HEK293 (cell line): ENCODE data around the gene MAP3K8.

Source experiments
- CTCF ChIA-PET: fragments of 350-600 bp; formaldehyde crosslinking; extraction: SDS; loops from one replicate; lab custom pipeline; 2021; ENCODE audit warnings: antibody characterized with exemption; lab: Yijun Ruan, JAX
- POLR2A ChIA-PET: fragments of 300-600 bp; formaldehyde crosslinking; extraction: SDS; loops from one replicate; lab custom pipeline; 2020; ENCODE audit warnings: antibody characterized with exemption, inconsistent platforms; lab: Yijun Ruan, JAX
- H3K27ac ChIP-seq: fragments of 200-500 bp; sonication (Bioruptor generic); 2 replicates; pipeline ENCODE4 v1.5.1; 2014; ENCODE audit warnings: low read depth, low read length, control low read depth, inconsistent platforms; ENCODE audit errors: extremely low read depth
- H3K36me3 ChIP-seq, 2 experiments: fragments of 200-500 bp in 1 of 2; sonication (Bioruptor generic) in 1 of 2; 1 replicate in 1 of 2; 2 replicates in 1 of 2; pipeline ENCODE4 v1.5.1; 2014 to 2017; ENCODE audit warnings: inconsistent platforms in 2 of 2, low read length in 2 of 2; ENCODE audit not compliant: control insufficient read depth in 2 of 2, insufficient read depth in 1 of 2
- H3K4me1 ChIP-seq: fragments of 200-500 bp; sonication (Bioruptor generic); 2 replicates; pipeline ENCODE4 v1.5.1; 2014; ENCODE audit warnings: mild to moderate bottlenecking, low read length, inconsistent platforms; ENCODE audit not compliant: control insufficient read depth, insufficient read depth
- H3K4me3 ChIP-seq: 2 replicates; pipeline ENCODE4 v1.5.1; 2011; ENCODE audit warnings: low read depth, mild to moderate bottlenecking, control low read depth, low read length, moderate library complexity
- H3K9me3 ChIP-seq: fragments of 200-500 bp; sonication (Bioruptor generic); 2 replicates; pipeline ENCODE4 v1.5.1; 2014; ENCODE audit warnings: low read depth, low read length, inconsistent platforms; ENCODE audit not compliant: control insufficient read depth, insufficient read depth
- EGR2 ChIP-seq: fragments of 450-650 bp; formaldehyde crosslinking; IDR thresholded peaks from 2 replicates; pipeline ENCODE4 v1.5.1; 2016; ENCODE audit warnings: low read depth, missing biosample characterization, missing genetic modification characterization
- IKZF3 ChIP-seq: fragments of 450-650 bp; IDR thresholded peaks from 2 replicates; pipeline ENCODE4 v1.5.0; 2018; ENCODE audit warnings: missing biosample characterization, mild to moderate bottlenecking, missing genetic modification characterization, moderate library complexity
- INSM2 ChIP-seq: fragments of 450-650 bp; formaldehyde crosslinking; IDR thresholded peaks from 2 replicates; pipeline ENCODE4 v1.5.1; 2016; ENCODE audit warnings: missing biosample characterization, missing genetic modification characterization
- KLF1 ChIP-seq: fragments of 450-650 bp; formaldehyde crosslinking; IDR thresholded peaks from 2 replicates; pipeline ENCODE4 v1.5.1; 2016; ENCODE audit warnings: missing biosample characterization, missing genetic modification characterization
- KLF8 ChIP-seq: fragments of 450-650 bp; formaldehyde crosslinking; IDR thresholded peaks from 2 replicates; pipeline ENCODE4 v1.5.1; 2016; ENCODE audit warnings: missing biosample characterization, missing genetic modification characterization
- KLF9 ChIP-seq: fragments of 450-650 bp; formaldehyde crosslinking; IDR thresholded peaks from 2 replicates; pipeline ENCODE4 v1.5.1; 2016; ENCODE audit warnings: missing biosample characterization, missing genetic modification characterization, low read depth
- OVOL3 ChIP-seq: fragments of 450-650 bp; formaldehyde crosslinking; IDR thresholded peaks from 2 replicates; pipeline ENCODE4 v1.5.1; 2016; ENCODE audit warnings: missing biosample characterization, missing genetic modification characterization
- PRDM6 ChIP-seq: fragments of 450-650 bp; formaldehyde crosslinking; IDR thresholded peaks from 2 replicates; pipeline ENCODE4 v1.5.1; 2017; ENCODE audit warnings: missing biosample characterization, missing genetic modification characterization
- SP7 ChIP-seq: fragments of 450-650 bp; formaldehyde crosslinking; IDR thresholded peaks from 2 replicates; pipeline ENCODE4 v1.5.1; 2016; ENCODE audit warnings: missing biosample characterization, missing genetic modification characterization
- TCF7L2 ChIP-seq: IDR thresholded peaks from 2 replicates; pipeline ENCODE4 v1.6.1; 2011; ENCODE audit warnings: low read depth, mild to moderate bottlenecking, inconsistent platforms, low read length, moderate library complexity, borderline replicate concordance
- TRIM28 ChIP-seq: IDR thresholded peaks from 2 replicates; pipeline ENCODE4 v1.6.1; 2011; ENCODE audit warnings: low read length, control low read depth, borderline replicate concordance
- ZBTB17 ChIP-seq: fragments of 450-650 bp; formaldehyde crosslinking; IDR thresholded peaks from 2 replicates; pipeline ENCODE4 v1.5.1; 2016; ENCODE audit warnings: missing biosample characterization, missing genetic modification characterization
- ZBTB7A ChIP-seq: fragments of 450-650 bp; formaldehyde crosslinking; IDR thresholded peaks from 2 replicates; pipeline ENCODE4 v1.5.1; 2016; ENCODE audit warnings: low read depth, missing biosample characterization, missing genetic modification characterization
- ZNF10 ChIP-seq: fragments of 450-650 bp; formaldehyde crosslinking; IDR thresholded peaks from 2 replicates; pipeline ENCODE4 v1.5.1; 2017; ENCODE audit warnings: missing biosample characterization, missing genetic modification characterization
- ZNF146 ChIP-seq: fragments of 450-650 bp; formaldehyde crosslinking; IDR thresholded peaks from 2 replicates; pipeline ENCODE4 v1.5.1; 2016; ENCODE audit warnings: missing biosample characterization, missing genetic modification characterization
- ZNF157 ChIP-seq: fragments of 450-650 bp; formaldehyde crosslinking; IDR thresholded peaks from 2 replicates; pipeline ENCODE4 v1.5.1; 2016; ENCODE audit warnings: missing biosample characterization, missing genetic modification characterization
- ZNF223 ChIP-seq: fragments of 450-650 bp; formaldehyde crosslinking; IDR thresholded peaks from 2 replicates; pipeline ENCODE4 v1.5.1; 2016; ENCODE audit warnings: missing biosample characterization, missing genetic modification characterization
- ZNF23 ChIP-seq: fragments of 450-650 bp; formaldehyde crosslinking; IDR thresholded peaks from 2 replicates; pipeline ENCODE4 v1.5.1; 2016; ENCODE audit warnings: missing biosample characterization, missing genetic modification characterization, borderline replicate concordance
- ZNF248 ChIP-seq: fragments of 450-650 bp; formaldehyde crosslinking; IDR thresholded peaks from 2 replicates; pipeline ENCODE4 v1.5.1; 2017; ENCODE audit warnings: missing biosample characterization, missing genetic modification characterization
- ZNF302 ChIP-seq: fragments of 450-650 bp; formaldehyde crosslinking; IDR thresholded peaks from 2 replicates; pipeline ENCODE4 v1.5.1; 2016; ENCODE audit warnings: missing biosample characterization, missing genetic modification characterization, low read depth
- ZNF335 ChIP-seq: fragments of 450-650 bp; formaldehyde crosslinking; conservative IDR thresholded peaks from 2 replicates; pipeline ENCODE4 v1.5.1; 2016; ENCODE audit warnings: missing biosample characterization, missing genetic modification characterization
- ZNF580 ChIP-seq: fragments of 450-650 bp; formaldehyde crosslinking; IDR thresholded peaks from 2 replicates; pipeline ENCODE4 v1.5.1; 2016; ENCODE audit warnings: missing biosample characterization, missing genetic modification characterization
- ZNF621 ChIP-seq: fragments of 450-650 bp; formaldehyde crosslinking; IDR thresholded peaks from 2 replicates; pipeline ENCODE4 v1.5.1; 2017; ENCODE audit warnings: missing biosample characterization, missing genetic modification characterization
- ZNF626 ChIP-seq: fragments of 450-650 bp; sonication (Bioruptor Pico); formaldehyde crosslinking; IDR thresholded peaks from 2 replicates; pipeline ENCODE4 v1.5.1; 2018; ENCODE audit warnings: missing biosample characterization, missing genetic modification characterization, inconsistent platforms
- ZNF639 ChIP-seq: fragments of 450-650 bp; formaldehyde crosslinking; IDR thresholded peaks from 2 replicates; pipeline ENCODE4 v1.5.1; 2016; ENCODE audit warnings: missing biosample characterization, missing genetic modification characterization
- ZNF654 ChIP-seq: fragments of 450-650 bp; formaldehyde crosslinking; IDR thresholded peaks from 2 replicates; pipeline ENCODE4 v1.5.1; 2016; ENCODE audit warnings: low read depth, missing biosample characterization, missing genetic modification characterization
- ZNF660 ChIP-seq: fragments of 450-650 bp; IDR thresholded peaks from 2 replicates; pipeline ENCODE4 v1.5.1; 2018; ENCODE audit warnings: missing biosample characterization, mild to moderate bottlenecking, missing genetic modification characterization
- ZNF747 ChIP-seq: fragments of 450-650 bp; formaldehyde crosslinking; IDR thresholded peaks from 2 replicates; pipeline ENCODE4 v1.5.1; 2016; ENCODE audit warnings: missing biosample characterization, missing genetic modification characterization
- ZNF768 ChIP-seq: fragments of 450-650 bp; formaldehyde crosslinking; IDR thresholded peaks from 2 replicates; pipeline ENCODE4 v1.5.1; 2018; ENCODE audit warnings: missing biosample characterization, mild to moderate bottlenecking, missing genetic modification characterization
- ZNF776 ChIP-seq: fragments of 450-650 bp; formaldehyde crosslinking; IDR thresholded peaks from 2 replicates; pipeline ENCODE4 v1.5.0; 2017; ENCODE audit warnings: missing biosample characterization, missing genetic modification characterization, borderline replicate concordance
- TF ChIP-seq, protein P1 (sequence below): fragments of 450-650 bp; formaldehyde crosslinking; IDR thresholded peaks from 2 replicates; pipeline ENCODE4 v1.5.1; 2016; ENCODE audit warnings: missing biosample characterization, missing genetic modification characterization
- TF ChIP-seq, protein P2 (sequence below): fragments of 450-650 bp; formaldehyde crosslinking; IDR thresholded peaks from 2 replicates; pipeline ENCODE4 v1.5.1; 2016; ENCODE audit warnings: missing biosample characterization, missing genetic modification characterization

MAP3K8 gene

GRCh38 chr10:30392564-30392990 is 41.4 kb upstream of the MAP3K8 start (continued):
- TF ChIP-seq, protein P1, sequence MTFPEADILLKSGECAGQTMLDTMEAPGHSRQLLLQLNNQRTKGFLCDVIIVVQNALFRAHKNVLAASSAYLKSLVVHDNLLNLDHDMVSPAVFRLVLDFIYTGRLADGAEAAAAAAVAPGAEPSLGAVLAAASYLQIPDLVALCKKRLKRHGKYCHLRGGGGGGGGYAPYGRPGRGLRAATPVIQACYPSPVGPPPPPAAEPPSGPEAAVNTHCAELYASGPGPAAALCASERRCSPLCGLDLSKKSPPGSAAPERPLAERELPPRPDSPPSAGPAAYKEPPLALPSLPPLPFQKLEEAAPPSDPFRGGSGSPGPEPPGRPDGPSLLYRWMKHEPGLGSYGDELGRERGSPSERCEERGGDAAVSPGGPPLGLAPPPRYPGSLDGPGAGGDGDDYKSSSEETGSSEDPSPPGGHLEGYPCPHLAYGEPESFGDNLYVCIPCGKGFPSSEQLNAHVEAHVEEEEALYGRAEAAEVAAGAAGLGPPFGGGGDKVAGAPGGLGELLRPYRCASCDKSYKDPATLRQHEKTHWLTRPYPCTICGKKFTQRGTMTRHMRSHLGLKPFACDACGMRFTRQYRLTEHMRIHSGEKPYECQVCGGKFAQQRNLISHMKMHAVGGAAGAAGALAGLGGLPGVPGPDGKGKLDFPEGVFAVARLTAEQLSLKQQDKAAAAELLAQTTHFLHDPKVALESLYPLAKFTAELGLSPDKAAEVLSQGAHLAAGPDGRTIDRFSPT = 0 out of 2 replicates have a peak, but pooled peaks have one; percentile 21
- TF ChIP-seq ZNF768 (tag by site-specific recombination) = no peak
- TF ChIP-seq ZBTB17 (tag by site-specific recombination) = 0 out of 2 replicates have a peak, but pooled peaks have one; percentile 22
- TF ChIP-seq EGR2 (tag by site-specific recombination) = no peak
- TF ChIP-seq ZNF747 = no peak
- no peak for TF ChIP-seq ZNF626
- TF ChIP-seq ZNF10 = no peak
- TF ChIP-seq ZNF157 (tag by site-specific recombination) = no peak
- TF ChIP-seq ZNF580 = 0 out of 2 replicates have a peak, but pooled peaks have one; percentile 35
- no peak for TF ChIP-seq ZBTB7A (tag by site-specific recombination)
- TF ChIP-seq OVOL3 (tag by site-specific recombination) = no peak
- TF ChIP-seq KLF1 = peak; percentile 41; the same call in 1 of the 2 replicates
- no peak for TF ChIP-seq ZNF23
- peak; percentile 91 for TF ChIP-seq ZNF654 (tag by site-specific recombination)
- no peak for TF ChIP-seq ZNF302 (tag by site-specific recombination)
- no peak for TF ChIP-seq IKZF3 (tag by site-specific recombination)
- no peak for TF ChIP-seq ZNF223
- TF ChIP-seq, protein P2, sequence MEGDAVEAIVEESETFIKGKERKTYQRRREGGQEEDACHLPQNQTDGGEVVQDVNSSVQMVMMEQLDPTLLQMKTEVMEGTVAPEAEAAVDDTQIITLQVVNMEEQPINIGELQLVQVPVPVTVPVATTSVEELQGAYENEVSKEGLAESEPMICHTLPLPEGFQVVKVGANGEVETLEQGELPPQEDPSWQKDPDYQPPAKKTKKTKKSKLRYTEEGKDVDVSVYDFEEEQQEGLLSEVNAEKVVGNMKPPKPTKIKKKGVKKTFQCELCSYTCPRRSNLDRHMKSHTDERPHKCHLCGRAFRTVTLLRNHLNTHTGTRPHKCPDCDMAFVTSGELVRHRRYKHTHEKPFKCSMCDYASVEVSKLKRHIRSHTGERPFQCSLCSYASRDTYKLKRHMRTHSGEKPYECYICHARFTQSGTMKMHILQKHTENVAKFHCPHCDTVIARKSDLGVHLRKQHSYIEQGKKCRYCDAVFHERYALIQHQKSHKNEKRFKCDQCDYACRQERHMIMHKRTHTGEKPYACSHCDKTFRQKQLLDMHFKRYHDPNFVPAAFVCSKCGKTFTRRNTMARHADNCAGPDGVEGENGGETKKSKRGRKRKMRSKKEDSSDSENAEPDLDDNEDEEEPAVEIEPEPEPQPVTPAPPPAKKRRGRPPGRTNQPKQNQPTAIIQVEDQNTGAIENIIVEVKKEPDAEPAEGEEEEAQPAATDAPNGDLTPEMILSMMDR (tag by site-specific recombination) = peak; percentile 86

GRCh38 chr10:30396293-30396692 is 37.7 kb upstream of the MAP3K8 start:
- CTCF ChIA-PET = interaction anchor here (0.5 to 7.2 kb wide), 2 partner anchors 164 to 195 kb away, joined by 3 to 111 read pairs; no protein-coding TSS in a partner anchor
- no peak for TF ChIP-seq TRIM28
- no peak for TF ChIP-seq INSM2 (tag by site-specific recombination)
- TF ChIP-seq KLF8 (tag by site-specific recombination) = no peak
- no peak for TF ChIP-seq ZNF639 (tag by site-specific recombination)
- TF ChIP-seq ZNF146 = no peak
- TF ChIP-seq ZNF335 (tag by site-specific recombination) = no peak
- TF ChIP-seq ZNF776 (tag by site-specific recombination) = no peak
- TF ChIP-seq ZNF626 = no peak
- TF ChIP-seq ZNF248 = no peak
- TF ChIP-seq KLF9 = no peak
- TF ChIP-seq ZNF621 (tag by site-specific recombination) = no peak
- no peak for TF ChIP-seq SP7 (tag by site-specific recombination)
- TF ChIP-seq TCF7L2 = no peak
- no peak for TF ChIP-seq ZNF660 (tag by site-specific recombination)
- no peak for TF ChIP-seq PRDM6 (tag by site-specific recombination)

More at GRCh38 chr10:30396293-30396692, 37.7 kb upstream of the MAP3K8 start:
- H3K36me3 ChIP-seq = no peaks in the 10 kb centered on the region
- no peaks in the 10 kb centered on the region for H3K4me1 ChIP-seq
- no peaks in the 10 kb centered on the region for H3K9me3 ChIP-seq
- POLR2A ChIA-PET = no interaction called here
- no peak overlapping the region for H3K27ac ChIP-seq
- H3K4me3 ChIP-seq = no peak overlapping the region
